IMR-90 (cell line): ENCODE measurements around the gene TAF8. TPM values are rescaled to one million over a fixed set of nuclear protein-coding genes. Genes with fewer than 3 reads are reported as not detected.

Source experiments
- ATAC-seq: fragments of 200-7000 bp; cut with Tn5 transposase; 2 replicates; pipeline ENCODE4 v1.9.1; 2020; ENCODE audit warnings: low read depth, mild to moderate bottlenecking, moderate library complexity
- BruUV-seq: library from RNA; stranded (reverse); fragments of 400-500 nt; replicated peaks from 2 replicates; lab custom pipeline; 2021; lab: Mats Ljungman, UMichigan
- CTCF ChIA-PET: fragments of 300-600 bp; formaldehyde crosslinking; extraction: SDS; loops from one replicate; lab custom pipeline; 2021; ENCODE audit warnings: antibody characterized with exemption; lab: Yijun Ruan, JAX
- POLR2A ChIA-PET: fragments of 300-600 bp; sonication (Branson Sonifier 250); formaldehyde crosslinking; loops from one replicate; lab custom pipeline; 2022; ENCODE audit warnings: antibody characterized with exemption; ENCODE audit not compliant: unreplicated experiment; lab: Charles Lee
- DNase-seq: peaks from one replicate; pipeline ENCODE4 v3.0.0; 2013
- H2AFZ ChIP-seq: replicated peaks from 2 replicates; pipeline ENCODE3; 2013; ENCODE audit warnings: low read length, mild to moderate bottlenecking; ENCODE audit not compliant: poor library complexity
- H2AK5ac ChIP-seq: 2 replicates; pipeline ENCODE4 v1.6.1; 2013; ENCODE audit warnings: low read depth, low read length, inconsistent platforms
- H2AK9ac ChIP-seq: replicated peaks from 2 replicates; pipeline ENCODE3; 2013; ENCODE audit warnings: mild to moderate bottlenecking, low read depth, low read length, moderate library complexity; ENCODE audit not compliant: poor library complexity
- H2BK120ac ChIP-seq: 2 replicates; pipeline ENCODE4 v1.6.1; 2013; ENCODE audit warnings: low read depth, low read length, inconsistent platforms
- H2BK15ac ChIP-seq: 3 replicates; pipeline ENCODE4 v1.6.1; 2013; ENCODE audit warnings: low read depth, low read length, inconsistent platforms
- H2BK20ac ChIP-seq: 2 replicates; pipeline ENCODE4 v1.6.1; 2013; ENCODE audit warnings: low read depth, mild to moderate bottlenecking, inconsistent platforms, low read length, moderate library complexity
- H2BK5ac ChIP-seq: 2 replicates; pipeline ENCODE4 v1.6.1; 2013; ENCODE audit warnings: mild to moderate bottlenecking, low read depth, low read length, inconsistent platforms; ENCODE audit not compliant: poor library complexity, severe bottlenecking
- H3K14ac ChIP-seq: replicated peaks from 2 replicates; pipeline ENCODE4 v1.6.1; 2013; ENCODE audit warnings: low read depth, low read length, inconsistent platforms
- H3K18ac ChIP-seq: 2 replicates; pipeline ENCODE4 v1.6.1; 2013; ENCODE audit warnings: low read depth, low read length, control low read depth
- H3K23ac ChIP-seq: 2 replicates; pipeline ENCODE4 v1.6.1; 2013; ENCODE audit warnings: low read depth, low read length, inconsistent platforms
- H3K27ac ChIP-seq: 2 replicates; pipeline ENCODE4 v1.5.1; 2013; ENCODE audit warnings: mild to moderate bottlenecking, control low read depth, low read length; ENCODE audit not compliant: insufficient read depth
- H3K27me3 ChIP-seq: 2 replicates; pipeline ENCODE4 v1.6.1; 2013; ENCODE audit warnings: low read length; ENCODE audit not compliant: control insufficient read depth, insufficient read depth
- H3K36me3 ChIP-seq: 2 replicates; pipeline ENCODE4 v1.6.1; 2013; ENCODE audit warnings: low read length, mixed read lengths; ENCODE audit not compliant: control insufficient read depth, insufficient read depth
- H3K4ac ChIP-seq: 2 replicates; pipeline ENCODE4 v1.6.1; 2013; ENCODE audit warnings: low read depth, low read length, inconsistent platforms
- H3K4me1 ChIP-seq: 2 replicates; pipeline ENCODE4 v1.6.1; 2013; ENCODE audit warnings: low read length, mixed read lengths; ENCODE audit not compliant: control insufficient read depth, insufficient read depth
- H3K4me2 ChIP-seq: 2 replicates; pipeline ENCODE4 v1.6.1; 2013; ENCODE audit warnings: low read depth, mild to moderate bottlenecking, control low read depth, low read length, moderate library complexity
- H3K4me3 ChIP-seq: 2 replicates; pipeline ENCODE4 v1.5.1; 2013; ENCODE audit warnings: low read depth, mild to moderate bottlenecking, control low read depth, low read length, moderate library complexity; ENCODE audit not compliant: insufficient read depth
- H3K56ac ChIP-seq: 2 replicates; pipeline ENCODE4 v1.6.1; 2013; ENCODE audit warnings: low read length, inconsistent platforms; ENCODE audit not compliant: insufficient read depth; ENCODE audit errors: extremely low read depth
- H3K79me1 ChIP-seq, 2 experiments: 2 replicates each; pipeline ENCODE4 v1.6.1; 2013; ENCODE audit warnings: low read length in 2 of 2, inconsistent platforms in 1 of 2, low read depth in 1 of 2
- H3K9ac ChIP-seq: 2 replicates; pipeline ENCODE4 v1.6.1; 2013; ENCODE audit warnings: low read depth, low read length, control low read depth
- H3K9me1 ChIP-seq: 2 replicates; pipeline ENCODE4 v1.6.1; 2013; ENCODE audit warnings: low read length, inconsistent platforms; ENCODE audit not compliant: insufficient read depth
- H3K9me3 ChIP-seq: 2 replicates; pipeline ENCODE4 v1.6.1; 2013; ENCODE audit warnings: low read length; ENCODE audit not compliant: control insufficient read depth, insufficient read depth
- H4K20me1 ChIP-seq: 2 replicates; pipeline ENCODE4 v1.6.1; 2013; ENCODE audit warnings: low read length, inconsistent platforms; ENCODE audit not compliant: insufficient read depth
- H4K5ac ChIP-seq: 2 replicates; pipeline ENCODE4 v1.6.1; 2013; ENCODE audit warnings: mild to moderate bottlenecking, low read depth, low read length, control low read depth
- H4K8ac ChIP-seq, 2 experiments: 2 replicates each; pipeline ENCODE4 v1.6.1; 2013; ENCODE audit warnings: low read depth in 2 of 2, low read length in 2 of 2, control low read depth in 1 of 2, inconsistent platforms in 1 of 2
- H4K91ac ChIP-seq: 2 replicates; pipeline ENCODE4 v1.6.1; 2013; ENCODE audit warnings: low read depth, low read length, inconsistent platforms; ENCODE audit not compliant: insufficient read depth
- BHLHE40 ChIP-seq: fragments of 150-350 bp; IDR thresholded peaks from 2 replicates; pipeline ENCODE4 v1.6.1; 2016; ENCODE audit warnings: mild to moderate bottlenecking, low read depth, low read length
- CEBPB ChIP-seq: IDR thresholded peaks from 2 replicates; pipeline ENCODE4 v1.6.1; 2012; ENCODE audit warnings: low read depth, low read length, improper control_type of control experiment
- CHD1 ChIP-seq: IDR thresholded peaks from 2 replicates; pipeline ENCODE4 v1.6.1; 2012; ENCODE audit warnings: low read depth, low read length, improper control_type of control experiment
- ELK1 ChIP-seq: fragments of 150-350 bp; IDR thresholded peaks from 2 replicates; pipeline ENCODE4 v1.6.1; 2016; ENCODE audit warnings: low read depth, mild to moderate bottlenecking, low read length, moderate library complexity, borderline replicate concordance
- MXI1 ChIP-seq: IDR thresholded peaks from 2 replicates; pipeline ENCODE4 v1.6.1; 2012; ENCODE audit warnings: low read depth, mild to moderate bottlenecking, low read length, moderate library complexity, borderline replicate concordance
- NFE2L2 ChIP-seq: fragments of 150-350 bp; IDR thresholded peaks from 2 replicates; pipeline ENCODE4 v1.6.1; 2016; ENCODE audit warnings: low read depth, mild to moderate bottlenecking, low read length
- POLR2A ChIP-seq: IDR thresholded peaks from 2 replicates; pipeline ENCODE4 v1.6.1; 2012; ENCODE audit warnings: mild to moderate bottlenecking, low read depth, low read length
- RCOR1 ChIP-seq: IDR thresholded peaks from 2 replicates; pipeline ENCODE4 v1.6.1; 2012; ENCODE audit warnings: mild to moderate bottlenecking, low read length, improper control_type of control experiment; ENCODE audit not compliant: insufficient replicate concordance
- RFX5 ChIP-seq: IDR thresholded peaks from 2 replicates; pipeline ENCODE4 v1.8.0; 2012; ENCODE audit warnings: low read depth, mild to moderate bottlenecking, low read length, moderate library complexity
- SMC3 ChIP-seq: fragments of 150-350 bp; IDR thresholded peaks from 2 replicates; pipeline ENCODE4 v1.6.1; 2016; ENCODE audit warnings: low read depth, mild to moderate bottlenecking, antibody characterized with exemption, low read length, moderate library complexity
- USF2 ChIP-seq: fragments of 150-350 bp; IDR thresholded peaks from 2 replicates; pipeline ENCODE4 v1.6.1; 2017; ENCODE audit warnings: mild to moderate bottlenecking, antibody characterized with exemption, low read length, low read depth
- dilution Hi-C: fragments of 300-500 bp; cut with HindIII; formaldehyde crosslinking; loops from one replicate; pipeline ENCODE4 v1.14.3; 2018; ENCODE audit warnings: low sequenced_read_pairs; ENCODE audit not compliant: unreplicated experiment
- in situ Hi-C: fragments of 300-500 bp; cut with MboI; formaldehyde crosslinking; loops from 3 replicates; pipeline ENCODE4 v1.14.3; 2019; ENCODE audit warnings: low sequenced_read_pairs, inconsistent platforms, mixed read lengths
- intact Hi-C: fragments of 100-400 bp; cut with micrococcal nuclease; formaldehyde crosslinking; loops from 2 replicates; pipeline ENCODE4 v1.10.0; 2022
- polyA plus RNA-seq, 3 experiments: library from polyadenylated mRNA; depleted of rRNA; stranded (reverse); fragments of >200 nt; gene quantifications; 2 replicates each; pipeline ENCODE4 v1.2.3, GENCODE V29; 2012; ENCODE audit warnings: low replicate concordance in 1 of 3
- total RNA-seq: library from RNA; depleted of rRNA; stranded (reverse); fragments of >200 nt; gene quantifications from 2 replicates; pipeline ENCODE4 v1.2.3, GENCODE V29; 2012

The TAF8 gene
- total and polyA plus RNA-seq, 2 of the 4 experiments (the other 2 are of a cell fraction), result 14.3 to 22.8 TPM

- Histone ChIP-seq H2BK5ac (no peak overlapping the region), H2BK20ac (no peak overlapping the region), H3K36me3 (peaks cover 23% of the 10 kb centered on the region), H3K9ac (no peak overlapping the region), H2AFZ (no peak overlapping the region), H3K27ac (no peak overlapping the region), H4K5ac (no peak overlapping the region), H3K27me3 (no peaks in the 10 kb centered on the region), H4K20me1 (no peaks in the 10 kb centered on the region), H3K56ac (no peak overlapping the region), H3K4me1 (0 out of 2 replicates have a peak, but pooled peaks cover 2% of the 10 kb centered on the region), H2AK9ac (no peak overlapping the region), H3K23ac (no peak overlapping the region), H3K79me1 (peaks cover 12% of the 10 kb centered on the region in 2 experiments), H3K4me2 (no peak overlapping the region), H3K9me1 (peaks cover 4% of the 10 kb centered on the region; the same call in 1 of the 2 replicates), H2BK15ac (no peak overlapping the region), H3K4ac (no peak overlapping the region), H2BK120ac (no peak overlapping the region), H4K8ac (no peak overlapping the region), H3K4me3 (no peak overlapping the region), H3K14ac (no peak overlapping the region), H3K9me3 (no peaks in the 10 kb centered on the region), H4K91ac (no peak overlapping the region), H2AK5ac (no peak overlapping the region), H3K18ac (no peak overlapping the region)
- dilution Hi-C loops (no loop called here), intact Hi-C loops (no loop called here), in situ Hi-C loops (no loop called here)
- no TSS peak for BruUV-seq
- no peak for DNase-seq
- TF ChIP-seq BHLHE40 (no peak), POLR2A (no peak), NFE2L2 (no peak), CHD1 (no peak), SMC3 (no peak), RCOR1 (no peak), ELK1 (no peak), RFX5 (no peak), MXI1 (no peak), USF2 (no peak), CEBPB (no peak)
- ATAC-seq, result no peak
- ChIA-PET POLR2A (no interaction called here), CTCF (no interaction called here)
Measured at GRCh38 chr6:42053601-42054000, 3.3 kb downstream of the TAF8 start.
